Stomach (tissue), 4 donors: ENCODE measurements around the gene PEX13.
"Not testable (repeated sequence)": the region's sequence is repeated elsewhere in the genome, so short reads cannot be mapped to it uniquely, and the experiment has no call there.

Source experiments
- CTCF ChIP-seq, 7 experiments: fragments of 450-650 bp in 4 of 7; fragments of 200-600 bp in 3 of 7; sonication (generic) in 3 of 7; IDR thresholded peaks; one replicate each; pipeline ENCODE4 v1.5.1; 2016 to 2019; ENCODE audit warnings: antibody characterized with exemption in 7 of 7, control low read depth in 2 of 7, mild to moderate bottlenecking in 1 of 7
- POLR2A ChIP-seq, 4 donors: fragments of 450-650 bp; IDR thresholded peaks; one replicate each; pipeline ENCODE4 v1.6.1; 2016; ENCODE audit warnings: antibody characterized with exemption in 4 of 4, control low read depth in 2 of 4, mild to moderate bottlenecking in 1 of 4, moderate library complexity in 1 of 4

- not testable (repeated sequence) for TF ChIP-seq CTCF, POLR2A (IDR thresholded peaks at IDR 0.05)
Observed at GRCh38 chr2:61034592-61034991, 17.1 kb downstream of the PEX13 start.
